Thoracic aorta endothelial cell (primary cell): ENCODE results near the gene C12orf42. TPM values are rescaled to one million over a fixed set of nuclear protein-coding genes. Genes with fewer than 3 reads are reported as not detected.

Experiments used
- total RNA-seq: library from RNA; depleted of rRNA; stranded (reverse); fragments of >200 nt; gene quantifications from 2 replicates; pipeline ENCODE4 v1.2.3, GENCODE V29; 2012

The C12orf42 gene
- not detected in 2 replicates for total RNA-seq

DNA sequence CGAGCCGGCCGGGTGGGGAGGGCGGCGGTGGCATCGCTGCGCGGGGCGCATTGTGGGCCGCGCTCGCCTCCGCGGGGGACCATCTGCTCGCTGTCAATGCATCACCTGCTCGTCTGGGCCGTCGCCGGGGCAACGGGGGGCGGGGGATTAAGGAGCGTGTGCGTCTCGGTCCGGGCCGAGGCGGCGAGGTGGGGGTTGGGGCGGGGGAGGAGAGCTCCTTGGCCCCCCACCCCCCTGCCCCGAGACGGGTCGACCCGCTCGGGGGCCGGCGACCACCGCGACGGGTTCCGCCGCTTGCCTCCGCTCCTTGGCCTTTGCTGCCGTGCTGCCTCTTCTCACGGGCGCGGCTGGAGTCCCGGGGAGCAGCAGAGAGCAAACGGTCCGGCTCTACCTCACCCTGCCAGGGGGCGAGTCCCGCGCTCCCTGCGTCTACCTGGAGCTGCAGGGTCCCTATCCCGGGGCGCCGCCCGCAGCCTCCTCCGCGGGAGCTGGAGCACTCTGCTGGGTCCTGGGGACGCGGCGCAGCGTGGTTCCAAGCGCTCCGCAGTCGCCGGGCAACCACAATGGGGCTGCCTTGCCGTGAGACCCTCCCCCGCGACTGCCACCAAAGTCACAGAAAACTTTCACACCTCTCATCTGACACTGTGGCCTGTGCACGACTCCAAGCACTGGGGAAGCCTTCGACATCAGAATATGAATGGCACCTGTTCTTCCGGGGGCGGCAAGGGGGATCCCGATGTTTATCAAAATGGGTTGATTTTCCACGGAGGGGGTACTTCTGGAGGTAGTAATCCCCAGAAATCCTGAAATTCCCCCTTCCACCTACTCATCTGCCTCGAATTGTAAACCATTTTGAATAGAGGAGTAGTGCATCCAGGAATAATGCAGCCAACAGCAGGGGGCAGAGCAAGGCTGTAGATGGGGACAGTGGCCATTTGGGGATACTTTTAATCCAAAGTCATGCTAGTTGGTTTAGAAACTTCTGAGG, at the start of gene C12orf42:
Gene C12orf42 (minus strand): TSS at position 500 of the 988 bp plus-strand sequence. CDS start 17,542 bp downstream, outside the sequence.

Other genes with a start within 250 kb of the C12orf42 start
- not detected in 2 replicates for gene STAB2, start 91.3 kb upstream of the C12orf42 start, total RNA-seq